ENCODE data around the gene MYL3.
"Not testable (repeated sequence)": the region's sequence is repeated elsewhere in the genome, so short reads cannot be mapped to it uniquely, and the experiment has no call there.

MYL3 gene

GRCh38 chr3:46808766-46809165, 54.5 kb downstream of the MYL3 start:
- DNase-seq (ENCODE audit: low spot score); H3K9me3 Mint-ChIP-seq; H3K4me3 Mint-ChIP-seq; H3K27ac Mint-ChIP-seq; H3K36me3 Mint-ChIP-seq (ENCODE audit: low read depth): not testable (repeated sequence)
- H3K4me1 Mint-ChIP-seq (ENCODE audit: low read depth): peaks cover 18% of the 10 kb centered on the region
- peaks cover 32% of the 10 kb centered on the region for H3K27me3 Mint-ChIP-seq (ENCODE audit: low read depth)
